ENCODE data around the gene ZNF282.

The ZNF282 gene

GRCh38 chr7:149153346-149153745 lies 42.0 kb upstream of the ZNF282 start (continued):
- TF ChIP-seq ZNF274 (IDR thresholded peaks at IDR 0.05; ENCODE audit: low read length) (no peak), ZNF274 (tag by site-specific recombination; IDR thresholded peaks at IDR 0.05; ENCODE audit: borderline replicate concordance) (no peak), PRDM2 (tag by site-specific recombination; IDR thresholded peaks at IDR 0.05; ENCODE audit: borderline replicate concordance) (no peak), ZFP3 (tag by site-specific recombination; IDR thresholded peaks at IDR 0.05; ENCODE audit: low read depth) (no peak), IKZF3 (tag by site-specific recombination; IDR thresholded peaks at IDR 0.05) (no peak), ZNF707 (tag by site-specific recombination; IDR thresholded peaks at IDR 0.05) (no peak), GLIS2 (tag by site-specific recombination; IDR thresholded peaks at IDR 0.05) (no peak), ZNF843 (tag by site-specific recombination; IDR thresholded peaks at IDR 0.05) (no peak), ZNF776 (tag by site-specific recombination; IDR thresholded peaks at IDR 0.05; ENCODE audit: borderline replicate concordance) (no peak), ZBTB6 (tag by site-specific recombination; IDR thresholded peaks at IDR 0.05) (no peak), ZNF561 (tag by site-specific recombination; IDR thresholded peaks at IDR 0.05; ENCODE audit: borderline replicate concordance) (no peak)

DNA sequence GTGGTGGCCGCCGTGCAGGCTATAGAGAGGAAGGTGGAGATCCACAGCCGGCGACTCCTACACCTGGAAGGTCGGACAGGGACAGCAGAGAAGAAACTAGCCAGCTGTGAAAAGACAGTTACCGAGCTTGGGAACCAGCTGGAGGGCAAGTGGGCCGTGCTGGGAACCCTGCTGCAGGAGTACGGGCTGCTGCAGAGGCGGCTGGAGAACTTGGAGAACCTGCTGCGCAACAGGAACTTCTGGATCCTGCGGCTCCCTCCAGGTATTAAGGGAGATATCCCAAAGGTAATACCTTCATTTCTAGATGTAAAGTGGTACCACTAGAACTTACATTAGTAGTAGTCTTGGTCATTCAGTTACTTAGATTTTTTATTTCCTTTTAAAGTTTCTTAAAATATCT lies 41.3 kb upstream of the ZNF282 start:
- CTCF ChIA-PET = no interaction called here
- POLR2A ChIA-PET = no interaction called here
- no peaks in the 10 kb centered on the region for H3K9me3 ChIP-seq (ENCODE audit: control insufficient read depth, insufficient read depth, low read depth, low read length)
- H3K4me3 ChIP-seq (ENCODE audit: low read depth, low read length) = no peak overlapping the region
- H3K4me1 ChIP-seq (ENCODE audit: control insufficient read depth, insufficient read depth, low read length) = no peaks in the 10 kb centered on the region
- peaks cover 23 to 69% of the 10 kb centered on the region in 2 experiments for H3K36me3 ChIP-seq (ENCODE audit: control insufficient read depth in 2 of 2, insufficient read depth in 1 of 2, low read length in 2 of 2)
- no peak overlapping the region for H3K27ac ChIP-seq (ENCODE audit: extremely low read depth, low read depth, low read length)
- TF ChIP-seq, protein P1, sequence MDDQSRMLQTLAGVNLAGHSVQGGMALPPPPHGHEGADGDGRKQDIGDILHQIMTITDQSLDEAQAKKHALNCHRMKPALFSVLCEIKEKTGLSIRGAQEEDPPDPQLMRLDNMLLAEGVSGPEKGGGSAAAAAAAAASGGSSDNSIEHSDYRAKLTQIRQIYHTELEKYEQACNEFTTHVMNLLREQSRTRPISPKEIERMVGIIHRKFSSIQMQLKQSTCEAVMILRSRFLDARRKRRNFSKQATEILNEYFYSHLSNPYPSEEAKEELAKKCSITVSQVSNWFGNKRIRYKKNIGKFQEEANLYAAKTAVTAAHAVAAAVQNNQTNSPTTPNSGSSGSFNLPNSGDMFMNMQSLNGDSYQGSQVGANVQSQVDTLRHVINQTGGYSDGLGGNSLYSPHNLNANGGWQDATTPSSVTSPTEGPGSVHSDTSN (CRISPR knock-in tag; IDR thresholded peaks at IDR 0.05) = no peak
- no peak for TF ChIP-seq ZNF664 (tag by site-specific recombination; IDR thresholded peaks at IDR 0.05)
- no peak for TF ChIP-seq ZNF529 (tag by site-specific recombination; IDR thresholded peaks at IDR 0.05; ENCODE audit: insufficient replicate concordance)
- TF ChIP-seq ZNF549 (tag by site-specific recombination; IDR thresholded peaks at IDR 0.05) = no peak
- no peak for TF ChIP-seq ZNF585B (tag by site-specific recombination; IDR thresholded peaks at IDR 0.05)
- TF ChIP-seq ZNF133 (tag by site-specific recombination; IDR thresholded peaks at IDR 0.05) = no peak
- TF ChIP-seq SP3 (tag by site-specific recombination; IDR thresholded peaks at IDR 0.05) = no peak
- no peak for TF ChIP-seq ZBTB7A (tag by site-specific recombination; IDR thresholded peaks at IDR 0.05; ENCODE audit: low read depth)
- TF ChIP-seq ZNF132 (tag by site-specific recombination; IDR thresholded peaks at IDR 0.05; ENCODE audit: borderline replicate concordance) = no peak
- no peak for TF ChIP-seq ZNF37A (tag by site-specific recombination; IDR thresholded peaks at IDR 0.05)
- no peak for TF ChIP-seq ZNF350 (tag by site-specific recombination; IDR thresholded peaks at IDR 0.05)
- TF ChIP-seq ZNF843 (tag by site-specific recombination; IDR thresholded peaks at IDR 0.05) = no peak
- no peak for TF ChIP-seq ZNF654 (tag by site-specific recombination; IDR thresholded peaks at IDR 0.05; ENCODE audit: low read depth)
- no peak for TF ChIP-seq BCL6B (tag by site-specific recombination; IDR thresholded peaks at IDR 0.05)
- TF ChIP-seq ZNF521 (tag by site-specific recombination; IDR thresholded peaks at IDR 0.05) = no peak
- TF ChIP-seq ZFP3 (tag by site-specific recombination; IDR thresholded peaks at IDR 0.05; ENCODE audit: low read depth) = no peak

Data from HEK293 (cell line).